Left ventricle myocardium superior (tissue), 1 donor: Measurements from ENCODE around the gene TMEM215. TPM values are rescaled to one million over a fixed set of nuclear protein-coding genes. Genes with fewer than 3 reads are reported as not detected.
"Not testable (repeated sequence)": the region's sequence is repeated elsewhere in the genome, so short reads cannot be mapped to it uniquely, and the experiment has no call there.

Experiments used
- ATAC-seq: fragments of 200-7000 bp; cut with Tn5 transposase; one replicate; pipeline ENCODE4 v1.9.1; 2020; ENCODE audit warnings: mild to moderate bottlenecking, moderate library complexity
- DNase-seq: peaks from one replicate; pipeline ENCODE4 v3.0.0-alpha.2; 2020
- intact Hi-C: fragments of 100-400 bp; cut with micrococcal nuclease; formaldehyde crosslinking; loops from one replicate; pipeline ENCODE4 v1.11.0; 2022
- long read RNA-seq: library from polyadenylated mRNA; unstranded; transcript quantifications from one replicate; pipeline ENCODE4 v2.0.0, GENCODE V29; 2021
- total RNA-seq: library from RNA; stranded (reverse); fragmentation: NEBNext Ultra II Directional; extraction: Animal tissue kit (Norgen Biotek cat#: 25700); gene quantifications from one replicate; pipeline ENCODE4 v1.2.1, GENCODE V29; 2021
- donor health status: DM: no; HTN: yes; CAD: no; lungs with severe emphysema.

TMEM215 gene, protein sequence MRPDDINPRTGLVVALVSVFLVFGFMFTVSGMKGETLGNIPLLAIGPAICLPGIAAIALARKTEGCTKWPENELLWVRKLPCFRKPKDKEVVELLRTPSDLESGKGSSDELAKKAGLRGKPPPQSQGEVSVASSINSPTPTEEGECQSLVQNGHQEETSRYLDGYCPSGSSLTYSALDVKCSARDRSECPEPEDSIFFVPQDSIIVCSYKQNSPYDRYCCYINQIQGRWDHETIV
- not detected for total RNA-seq
- long read RNA-seq: 0 reads

DNA sequence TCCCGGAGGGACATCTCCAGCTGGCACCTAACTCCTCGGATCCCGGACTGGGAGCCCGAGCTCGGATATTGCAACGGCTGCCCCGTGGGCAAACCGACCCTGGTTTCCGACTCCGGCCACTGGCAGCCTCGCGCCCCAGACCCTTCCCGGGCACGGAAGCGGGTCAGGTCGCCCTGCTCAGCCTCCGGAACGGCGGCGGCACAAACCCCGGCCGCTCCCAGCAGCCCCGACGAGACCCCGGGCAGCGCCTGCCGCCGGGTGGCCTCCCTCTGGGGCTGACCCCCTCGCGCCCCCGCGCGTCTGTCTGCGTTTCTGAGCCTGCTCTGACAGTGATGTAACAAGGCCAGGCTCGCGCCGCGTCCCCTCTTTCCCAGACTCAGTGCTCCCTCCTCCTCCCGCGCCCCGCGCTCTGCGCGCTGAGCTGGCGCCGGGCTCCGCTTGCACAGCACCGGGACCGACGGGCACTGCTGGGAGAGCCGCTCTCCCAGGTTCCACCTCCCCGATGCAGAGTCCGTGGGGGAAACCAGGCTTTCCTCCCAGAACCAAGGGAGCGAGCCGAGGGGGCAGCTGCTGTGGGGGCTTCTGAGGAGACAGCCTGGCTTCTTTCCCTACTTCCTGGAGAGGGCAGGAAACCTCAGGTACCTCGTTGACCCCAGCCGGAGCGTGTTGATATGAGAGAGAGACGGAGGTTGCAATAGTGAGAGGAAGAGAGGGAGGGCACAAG is at the start of gene TMEM215:
TSS of gene TMEM215 (plus strand) at position 373 of the 724 bp plus-strand sequence. CDS start 644 bp downstream, outside the sequence.
- DNase-seq (no peak), ATAC-seq (no peak)
- intact Hi-C loops: no loop called here

DNA sequence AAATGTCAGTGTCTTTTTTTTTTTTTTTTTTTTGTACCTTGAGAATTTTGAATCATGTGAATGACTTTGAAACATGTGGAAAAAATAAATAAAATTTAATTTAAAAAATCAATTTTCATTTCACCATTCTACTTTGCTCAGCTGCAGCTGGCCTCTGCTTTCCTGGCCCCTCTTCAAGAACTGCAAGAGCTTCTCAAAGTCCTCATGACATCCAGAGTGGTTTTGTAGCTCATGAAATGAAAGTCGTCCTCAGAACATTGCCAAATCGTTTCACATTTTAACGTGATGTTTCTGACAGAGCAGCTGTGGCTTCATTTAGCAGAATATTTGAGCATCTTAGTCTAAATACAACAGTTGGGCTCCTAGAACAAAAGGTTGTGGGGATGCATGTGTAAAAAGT is 47.9 kb upstream of the TMEM215 start:
- no peak for ATAC-seq
- intact Hi-C loops: no loop called here
- DNase-seq: no peak

GRCh38 chr9:32737378-32737777 is 46.0 kb upstream of the TMEM215 start:
- intact Hi-C loops: no loop called here

DNA sequence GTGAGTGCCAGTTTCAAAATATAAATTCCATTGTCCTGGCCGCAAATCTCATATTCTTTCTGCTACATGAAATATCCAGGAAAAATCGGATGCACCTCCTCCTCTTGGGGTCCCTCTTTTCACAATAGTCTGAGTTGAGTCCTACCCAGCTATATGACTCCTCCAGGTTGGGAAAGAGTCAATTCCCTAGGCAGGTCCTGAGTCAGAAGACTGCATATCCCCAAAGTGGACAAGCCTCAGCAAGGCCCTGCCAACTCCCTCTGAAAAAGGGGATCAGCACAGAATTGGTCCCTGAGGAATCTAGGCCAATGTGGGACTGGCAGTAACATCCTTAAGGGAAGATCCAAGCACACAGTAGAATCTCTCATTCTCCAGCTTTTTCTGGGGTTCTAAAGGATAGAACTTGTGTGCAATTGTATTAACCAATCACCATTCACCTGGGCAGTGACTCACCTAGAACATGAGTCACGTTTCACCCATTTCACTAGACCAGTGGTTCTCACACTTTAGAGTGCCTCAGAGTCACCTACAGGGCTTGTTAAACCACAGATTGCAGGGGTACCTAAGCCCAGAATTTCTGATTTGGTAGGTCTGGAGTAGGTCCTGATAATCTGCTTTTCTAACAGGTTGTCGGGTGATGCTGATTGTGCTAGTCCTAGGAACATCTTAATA is 44.7 kb upstream of the TMEM215 start:
- DNase-seq: no peak
- intact Hi-C loops: no loop called here
- ATAC-seq: no peak

More at GRCh38 chr9:32737378-32737777, 46.0 kb upstream of the TMEM215 start:
- DNase-seq (no peak), ATAC-seq (no peak)

DNA sequence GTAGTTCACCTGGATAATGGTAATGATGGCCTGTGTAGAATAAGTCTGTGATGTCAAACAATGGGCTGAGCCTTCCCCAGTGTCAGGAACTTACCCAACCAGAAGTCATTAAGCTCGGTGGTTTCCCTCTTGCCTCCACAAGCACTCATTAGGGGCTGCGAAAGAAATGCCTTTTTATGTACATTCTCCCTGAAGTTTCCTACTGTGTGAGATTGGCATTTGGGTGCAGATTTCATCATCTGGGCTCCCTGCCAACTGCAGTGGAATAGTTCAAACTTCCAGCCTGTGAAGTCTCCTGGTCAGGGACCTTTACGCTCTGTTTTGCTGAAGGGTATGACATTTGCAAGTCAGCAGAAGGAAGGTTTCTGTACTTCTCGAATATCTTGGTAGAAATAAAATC is 41.6 kb upstream of the TMEM215 start:
- ATAC-seq: no peak
- DNase-seq: no peak
- intact Hi-C loops: no loop called here

GRCh38 chr9:32742296-32742695 is 41.0 kb upstream of the TMEM215 start:
- DNase-seq: no peak
- intact Hi-C loops: no loop called here
- ATAC-seq: no peak

DNA sequence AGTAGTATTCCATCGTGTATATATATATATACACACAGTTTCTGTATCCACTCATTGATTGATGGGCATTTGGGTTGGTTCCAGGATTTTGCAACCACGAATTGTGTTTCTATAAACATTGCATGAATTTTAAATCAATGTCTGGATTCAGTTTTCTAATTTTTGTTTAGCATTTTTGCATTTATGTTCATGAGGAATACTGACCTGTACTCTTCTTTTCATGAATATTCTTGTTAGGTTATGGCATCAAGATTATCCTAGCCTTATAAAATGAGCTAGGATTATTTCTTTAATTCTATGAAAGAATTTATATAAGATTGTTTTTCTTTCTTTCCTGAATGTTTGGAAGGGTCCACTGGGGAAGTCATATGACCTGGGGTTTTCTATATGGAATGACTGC is 35.3 kb upstream of the TMEM215 start:
- intact Hi-C loops: no loop called here
- no peak for DNase-seq

DNA sequence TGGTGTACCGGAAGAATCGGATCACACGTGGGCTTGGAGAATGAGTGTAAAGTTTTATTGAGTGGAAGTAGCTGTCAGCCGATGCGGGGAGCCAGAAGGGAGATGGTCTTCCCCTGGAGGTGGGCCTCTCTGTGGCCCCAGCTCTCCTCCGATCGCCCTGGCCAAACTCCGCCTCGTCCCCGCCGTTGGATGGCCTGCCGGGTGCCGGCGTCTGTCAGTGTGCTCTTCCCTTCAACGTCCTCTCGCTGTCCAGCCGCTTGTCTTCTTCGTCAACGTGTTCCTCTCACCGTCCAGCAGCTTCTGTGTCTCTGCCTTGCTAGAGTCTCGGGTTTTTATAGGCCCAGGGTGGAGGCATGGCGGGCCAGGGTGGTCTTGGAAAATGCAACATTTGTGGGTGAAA is 27.6 kb upstream of the TMEM215 start:
- no peak for ATAC-seq
- intact Hi-C loops: no loop called here
- no peak for DNase-seq

More for the DNA sequence above, 35.3 kb upstream of the TMEM215 start:
- no peak for ATAC-seq

GRCh38 chr9:32764139-32764538 is 19.2 kb upstream of the TMEM215 start:
- no peak for ATAC-seq

GRCh38 chr9:32775283-32775682 is 8.1 kb upstream of the TMEM215 start:
- intact Hi-C loops: no loop called here
- no peak for ATAC-seq

More at GRCh38 chr9:32764139-32764538, 19.2 kb upstream of the TMEM215 start:
- intact Hi-C loops: no loop called here
- DNase-seq: no peak

DNA sequence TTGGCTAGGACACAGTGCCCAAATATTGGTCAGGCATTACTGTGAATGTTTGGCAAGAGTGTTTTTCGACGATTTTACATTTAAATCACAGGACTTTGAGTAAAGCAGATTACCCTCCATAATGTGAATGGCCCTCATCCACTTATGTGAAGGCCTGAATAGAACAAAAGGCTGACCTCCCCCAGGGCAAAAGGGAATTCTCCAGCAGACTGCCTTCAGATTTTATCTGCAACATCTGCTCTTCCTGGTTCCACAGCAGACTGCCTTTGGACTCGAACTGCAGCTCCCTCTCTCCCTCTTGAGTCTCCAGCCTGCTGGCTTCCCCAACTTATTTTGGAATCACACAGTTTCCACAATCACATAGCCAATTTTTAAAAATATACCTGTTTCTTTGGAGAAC is 7.1 kb upstream of the TMEM215 start:
- intact Hi-C loops: no loop called here
- ATAC-seq: no peak

More at GRCh38 chr9:32775283-32775682, 8.1 kb upstream of the TMEM215 start:
- no peak for DNase-seq

DNA sequence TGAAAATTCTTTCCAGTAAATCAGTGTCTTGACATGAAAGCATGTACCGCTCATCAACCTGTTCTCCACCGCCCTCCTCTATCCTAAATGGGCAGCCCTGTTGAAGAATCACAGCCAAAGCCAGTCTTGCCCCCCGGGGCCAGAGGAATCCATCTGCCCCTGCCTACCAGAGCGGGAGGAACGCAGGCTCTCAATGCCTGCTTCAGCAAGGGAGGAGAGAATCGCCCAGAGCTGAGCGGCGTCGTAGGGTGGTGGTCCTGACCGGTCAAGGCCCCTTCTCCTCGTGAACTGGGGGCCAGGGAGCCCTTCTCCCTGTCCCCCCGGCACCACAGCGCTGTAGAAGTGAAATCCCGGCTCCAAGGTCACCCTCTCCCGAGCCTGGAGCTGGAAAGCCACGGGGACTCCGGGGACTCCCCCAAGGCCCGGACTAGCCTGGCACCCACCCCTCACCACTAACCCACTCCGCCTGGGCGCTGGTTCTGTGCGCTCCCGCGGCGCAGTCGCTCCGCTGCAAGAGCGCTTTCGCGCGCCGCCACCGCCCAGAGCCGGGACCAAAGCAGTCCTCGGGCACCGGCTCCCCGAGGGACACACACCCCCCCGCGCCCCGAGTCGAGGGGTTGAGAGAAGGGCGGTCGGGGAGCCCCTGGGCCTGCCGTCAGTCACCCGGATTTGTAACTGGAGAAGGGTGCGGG is 718 bp upstream of the TMEM215 start:
- no peak for ATAC-seq
- no peak for DNase-seq
- intact Hi-C loops: no loop called here

More for the DNA sequence above, 7.1 kb upstream of the TMEM215 start:
- DNase-seq: no peak

GRCh38 chr9:32787816-32788215 is 4.5 kb downstream of the TMEM215 start:
- intact Hi-C loops: no loop called here
- ATAC-seq: no peak
- DNase-seq: no peak

- ATAC-seq: not testable (repeated sequence)
These were observed 12.7 kb downstream of the TMEM215 start for GRCh38 chr9:32796015-32796414.

GRCh38 chr9:32801530-32801929 is 18.2 kb downstream of the TMEM215 start:
- intact Hi-C loops: no loop called here
- ATAC-seq: no peak
- no peak for DNase-seq

More at GRCh38 chr9:32796015-32796414, 12.7 kb downstream of the TMEM215 start:
- DNase-seq, intact Hi-C loops: not testable (repeated sequence)

DNA sequence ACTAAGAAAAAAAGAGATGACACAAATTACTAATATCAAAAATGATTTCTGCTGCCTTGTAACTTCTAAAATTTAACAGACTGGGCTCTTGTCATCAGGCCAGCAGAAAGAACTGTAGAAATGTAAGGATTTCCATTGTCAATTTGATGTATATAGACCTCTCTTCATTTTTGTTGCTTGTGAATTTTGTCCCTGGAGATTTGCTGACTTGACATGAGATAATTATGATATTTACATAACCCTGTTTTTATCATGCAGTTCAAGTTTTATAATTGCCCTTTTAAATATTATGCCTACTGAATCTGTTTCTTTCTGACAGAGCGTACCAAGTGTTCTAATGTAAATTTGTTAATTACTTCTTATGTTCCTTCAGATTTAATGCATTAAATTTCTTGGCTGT is 23.9 kb downstream of the TMEM215 start:
- DNase-seq (no peak), ATAC-seq (no peak)
- intact Hi-C loops: no loop called here

DNA sequence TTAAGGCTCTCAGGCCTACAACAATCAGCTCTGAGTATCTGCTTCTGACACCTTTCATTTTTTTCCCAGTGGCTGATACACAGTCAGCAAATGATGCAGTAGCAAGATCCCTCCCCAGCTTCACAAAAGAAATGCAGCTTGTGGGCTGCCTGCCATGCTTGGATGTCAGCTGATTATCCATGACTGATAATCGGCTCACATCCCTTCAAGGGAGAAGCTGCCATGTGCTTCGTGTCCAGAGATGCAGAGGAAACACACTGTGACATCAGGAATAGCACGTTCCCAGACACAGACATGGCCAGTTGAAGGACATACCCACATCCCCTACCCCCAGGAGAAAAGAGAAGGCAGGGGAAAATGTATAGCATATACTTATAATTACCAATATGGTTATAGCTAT is 27.9 kb downstream of the TMEM215 start:
- intact Hi-C loops: no loop called here
- DNase-seq (no peak), ATAC-seq (no peak)

- DNase-seq (no peak), ATAC-seq (no peak)
- intact Hi-C loops: no loop called here
These were observed 37.0 kb downstream of the TMEM215 start for GRCh38 chr9:32820322-32820721.

- no peak for ATAC-seq
- no peak for DNase-seq
- intact Hi-C loops: no loop called here
These were observed 39.8 kb downstream of the TMEM215 start for GRCh38 chr9:32823101-32823500.

GRCh38 chr9:32823551-32823950 is 40.2 kb downstream of the TMEM215 start:
- DNase-seq: no peak
- no peak for ATAC-seq
- intact Hi-C loops: no loop called here
